HepG2 (cell line): ENCODE results near the gene EMILIN3. TPM values are rescaled to one million over a fixed set of nuclear protein-coding genes. Genes with fewer than 3 reads are reported as not detected.

Experiments
- ATAC-seq: fragments of 200-7000 bp; cut with Tn5 transposase; 3 replicates; pipeline ENCODE4 v1.9.1; 2020; ENCODE audit warnings: mild to moderate bottlenecking, moderate library complexity
- BruUV-seq: library from RNA; stranded (reverse); fragments of 400-500 nt; replicated peaks from 2 replicates; lab custom pipeline; 2021; lab: Mats Ljungman, UMichigan
- CTCF ChIA-PET: fragments of 300-600 bp; formaldehyde crosslinking; extraction: SDS; loops from one replicate; lab custom pipeline; 2021; ENCODE audit warnings: low total read pairs, inconsistent platforms, low intra/inter-chr PET ratio; lab: Yijun Ruan, JAX
- POLR2A ChIA-PET: fragments of 350-600 bp; sonication (Branson Sonifier 250); formaldehyde crosslinking; loops from one replicate; lab custom pipeline; 2020; ENCODE audit warnings: antibody characterized with exemption, inconsistent platforms; lab: Yijun Ruan, JAX
- DNase-seq: peaks from one replicate; pipeline ENCODE4 v3.0.0-alpha.2; 2015; ENCODE audit warnings: low spot score
- FAIRE-seq: peaks from 3 replicates; lab custom pipeline; 2011; peaks lifted over from hg19 to GRCh38; lab: Jason Lieb, UNC
- H2AFZ ChIP-seq: one replicate; pipeline ENCODE4 v1.6.1; 2011; ENCODE audit warnings: low read length, inconsistent platforms
- H3K27ac ChIP-seq: fragments of 300-600 bp; 3 replicates; pipeline ENCODE4 v1.8.0; 2011; ENCODE audit warnings: mixed run types, mild to moderate bottlenecking, mixed read lengths, low read length, inconsistent platforms; ENCODE audit not compliant: insufficient read depth; ENCODE audit errors: extremely low read length
- H3K27me3 ChIP-seq, 2 experiments: fragments of 200-600 bp in 1 of 2; 2 replicates in 1 of 2; 3 replicates in 1 of 2; pipeline versions ENCODE4 v1.6.0 to v1.8.0; 2011; ENCODE audit warnings: low read length in 2 of 2, mild to moderate bottlenecking in 2 of 2, moderate library complexity in 2 of 2, inconsistent platforms in 1 of 2; ENCODE audit not compliant: insufficient read depth in 2 of 2, control insufficient read depth in 1 of 2
- H3K36me3 ChIP-seq, 2 experiments: fragments of 200-600 bp in 1 of 2; replicated peaks in 1 of 2; 2 replicates in 1 of 2; 3 replicates in 1 of 2; pipeline versions ENCODE4 v1.5.1 to v1.8.0; 2011; ENCODE audit warnings: low read length in 2 of 2, inconsistent platforms in 1 of 2; ENCODE audit not compliant: insufficient read depth in 2 of 2, control insufficient read depth in 1 of 2
- H3K4me1 ChIP-seq: 2 replicates; pipeline ENCODE4 v1.5.1; 2012; ENCODE audit warnings: low read length, inconsistent platforms; ENCODE audit not compliant: insufficient read depth
- H3K4me2 ChIP-seq: 2 replicates; pipeline ENCODE4 v1.6.0; 2011; ENCODE audit warnings: low read depth, low read length, inconsistent platforms
- H3K4me3 ChIP-seq, 3 experiments: fragments of 200-600 bp in 1 of 3; sonication (generic), shearing (Covaris generic) in 1 of 3; replicated peaks in 1 of 3; 2 replicates each; pipeline ENCODE4 v1.5.1; 2011 to 2016; ENCODE audit warnings: low read length in 3 of 3, inconsistent platforms in 2 of 3, low read depth in 2 of 3, mild to moderate bottlenecking in 2 of 3, control low read depth in 1 of 3, mixed read lengths in 1 of 3; ENCODE audit not compliant: insufficient read depth in 1 of 3
- H3K79me2 ChIP-seq: one replicate; pipeline ENCODE4 v1.6.1; 2011; ENCODE audit warnings: low read length, inconsistent platforms; ENCODE audit not compliant: insufficient read depth
- H3K9ac ChIP-seq: 2 replicates; pipeline ENCODE4 v1.6.0; 2011; ENCODE audit warnings: mild to moderate bottlenecking, low read depth, low read length, inconsistent platforms; ENCODE audit not compliant: insufficient read depth
- H3K9me3 ChIP-seq: 2 replicates; pipeline ENCODE4 v1.5.1; 2012; ENCODE audit warnings: mild to moderate bottlenecking, low read length
- H4K20me1 ChIP-seq: 2 replicates; pipeline ENCODE4 v1.6.0; 2011; ENCODE audit warnings: inconsistent platforms, mild to moderate bottlenecking, low read length, moderate library complexity; ENCODE audit not compliant: insufficient read depth
- EHMT2 ChIP-seq: fragments of 200-600 bp; sonication (generic); IDR thresholded peaks from 2 replicates; pipeline ENCODE4 v1.7.0; 2017; ENCODE audit warnings: antibody characterized with exemption, low read depth, low read length, borderline replicate concordance
- FIP1L1 ChIP-seq: fragments of 200-400 bp; formaldehyde crosslinking; IDR thresholded peaks from 2 replicates; pipeline ENCODE4 v1.6.1; 2018; ENCODE audit warnings: low read depth, mild to moderate bottlenecking, low read length, moderate library complexity, borderline replicate concordance; ENCODE audit not compliant: insufficient read depth
- GLI4 ChIP-seq: sonication (generic); formaldehyde crosslinking; IDR thresholded peaks from 2 replicates; pipeline ENCODE4 v1.5.1; 2020; ENCODE audit warnings: missing genetic modification reagents, mild to moderate bottlenecking, moderate library complexity, borderline replicate concordance
- HES4 ChIP-seq: sonication (generic); formaldehyde crosslinking; IDR thresholded peaks from 2 replicates; pipeline ENCODE4 v1.9.0; 2021; ENCODE audit warnings: mild to moderate bottlenecking, missing genetic modification reagents, borderline replicate concordance
- MXD4 ChIP-seq: IDR thresholded peaks from 2 replicates; pipeline ENCODE4 v1.6.1; 2016; ENCODE audit warnings: mild to moderate bottlenecking, missing biosample characterization, missing genetic modification reagents
- NR2F1 ChIP-seq, 2 experiments: fragments of 450-650 bp in 1 of 2; formaldehyde crosslinking in 1 of 2; IDR thresholded peaks; 2 replicates each; pipeline versions ENCODE4 v1.5.0 to v1.6.1; 2016 to 2020; ENCODE audit warnings: mild to moderate bottlenecking in 1 of 2, missing compliant biosample characterization in 1 of 2, missing genetic modification reagents in 1 of 2, moderate library complexity in 1 of 2
- PBX3 ChIP-seq: sonication (generic); formaldehyde crosslinking; IDR thresholded peaks from 2 replicates; pipeline ENCODE4 v1.8.1; 2023; ENCODE audit warnings: missing genetic modification reagents, inconsistent platforms, borderline replicate concordance
- PITX1 ChIP-seq: sonication (generic); formaldehyde crosslinking; IDR thresholded peaks from 2 replicates; pipeline ENCODE4 v1.5.1; 2020; ENCODE audit warnings: mild to moderate bottlenecking, missing genetic modification reagents
- RXRB ChIP-seq: IDR thresholded peaks from 2 replicates; pipeline ENCODE4 v1.6.1; 2016; ENCODE audit warnings: borderline replicate concordance, missing genetic modification reagents, missing compliant biosample characterization
- SNRNP70 ChIP-seq: fragments of 200-400 bp; formaldehyde crosslinking; IDR thresholded peaks from 2 replicates; pipeline ENCODE4 v1.6.1; 2017; ENCODE audit warnings: mild to moderate bottlenecking, low read depth, low read length, moderate library complexity
- ZBTB14 ChIP-seq: sonication (generic); formaldehyde crosslinking; IDR thresholded peaks from 2 replicates; pipeline ENCODE4 v1.4.0; 2020; ENCODE audit warnings: missing genetic modification reagents
- ZNF350 ChIP-seq: sonication (generic); formaldehyde crosslinking; IDR thresholded peaks from 2 replicates; pipeline ENCODE4 v1.4.0; 2020; ENCODE audit warnings: mild to moderate bottlenecking, low read depth, missing genetic modification reagents, borderline replicate concordance
- ZNF768 ChIP-seq: sonication (generic); formaldehyde crosslinking; IDR thresholded peaks from 2 replicates; pipeline ENCODE4 v1.4.0; 2020; ENCODE audit warnings: missing genetic modification reagents
- ZNF850 ChIP-seq: sonication (generic); formaldehyde crosslinking; conservative IDR thresholded peaks from 2 replicates; pipeline ENCODE4 v1.9.0; 2021; ENCODE audit warnings: mild to moderate bottlenecking, missing genetic modification reagents
- ZXDC ChIP-seq: sonication (generic); formaldehyde crosslinking; IDR thresholded peaks from 2 replicates; pipeline ENCODE4 v1.5.0; 2020; ENCODE audit warnings: mild to moderate bottlenecking, missing genetic modification reagents
- WGBS: methylation state at CpG from one replicate; pipeline ENCODE4 v1.1.6; 2017; ENCODE audit warnings: low lambda C conversion rate; 5-methylcytosine and 5-hydroxymethylcytosine counted together
- in situ Hi-C: cut with HindIII; loops from 2 replicates; pipeline ENCODE4 v1.10.0; 2017; ENCODE audit warnings: low pct_unique_long_range_greater_than_20kb; ENCODE audit not compliant: extremely low pct_ligation_motif_present
- intact Hi-C: fragments of 100-400 bp; cut with micrococcal nuclease; formaldehyde crosslinking; loops from one replicate; pipeline ENCODE4 v1.10.0; 2022; ENCODE audit not compliant: unreplicated experiment
- polyA plus RNA-seq, 8 experiments: library from polyadenylated mRNA; depleted of rRNA in 3 of 8; stranded (reverse) in 7 of 8; unstranded in 1 of 8; fragments of >200 nt; fragmentation: Illumina TruSeq in 4 of 8; extraction: Trizol in 4 of 8; gene quantifications; 2 replicates each; pipeline versions ENCODE4 v1.2.1 to v1.2.3, GENCODE V29; 2011 to 2016; ENCODE audit warnings: low read depth in 4 of 8, missing spikeins in 1 of 8, mixed read lengths in 1 of 8; ENCODE audit not compliant: insufficient read depth in 1 of 8
- total RNA-seq, 5 experiments: library from RNA; depleted of rRNA; stranded (reverse); fragments of >200 nt; fragmentation: Illumina TruSeq; extraction: Trizol; gene quantifications; 2 replicates each; pipeline ENCODE4 v1.2.3, GENCODE V29; 2016; ENCODE audit warnings: low read depth in 1 of 5

EMILIN3 gene
- total and polyA plus RNA-seq, 2 of the 13 experiments (the other 11 are each of a cell fraction or from before 2014, with no cell fraction given): 0.25 to 0.29 TPM

- Histone ChIP-seq H4K20me1 (no peaks in the 10 kb centered on the region), H3K4me3 (no peak overlapping the region), H3K9me3 (no peaks in the 10 kb centered on the region), H3K79me2 (no peaks in the 10 kb centered on the region), H3K27ac (no peak overlapping the region), H3K4me1 (peaks cover 20% of the 10 kb centered on the region), H2AFZ (no peak overlapping the region), H3K36me3 (peaks cover 3 to 10% of the 10 kb centered on the region in 2 experiments; a peak in 3 of 5 replicates), H3K27me3 (peaks cover 17 to 27% of the 10 kb centered on the region in 2 experiments), H3K9ac (no peak overlapping the region), H3K4me2 (no peak overlapping the region)
- FAIRE-seq: no peak
- intact Hi-C loops (no loop called here), in situ Hi-C loops (no loop called here)
- POLR2A ChIA-PET: interaction anchor here (1.1 to 1.8 kb wide), 2 partner anchors 13 to 20 kb away, joined by 3 to 6 read pairs; partner anchors contain the start of gene LPIN3
- WGBS: 81% methylated on average over 20 of the region's 22 CpGs
- CTCF ChIA-PET: no interaction called here
- peak; percentile 1; the same call in 2 of the 3 replicates for ATAC-seq
- DNase-seq: no peak
- no TSS peak for BruUV-seq
- peak; percentile 38; the same call in 1 of the 2 replicates for TF ChIP-seq ZXDC (CRISPR knock-in tag)
- no peak for TF ChIP-seq EHMT2
- TF ChIP-seq RXRB (CRISPR knock-in tag): no peak
- 0 out of 2 replicates have a peak, but pooled peaks have one; percentile 13 for TF ChIP-seq FIP1L1
- 0 out of 2 replicates have a peak, but pooled peaks have one; percentile 32 for TF ChIP-seq PITX1 (CRISPR knock-in tag)
- TF ChIP-seq GLI4 (CRISPR knock-in tag): no peak
- no peak for TF ChIP-seq ZNF850 (CRISPR knock-in tag)
- no peak for TF ChIP-seq PBX3 (CRISPR knock-in tag)
- TF ChIP-seq HES4 (CRISPR knock-in tag): 0 out of 2 replicates have a peak, but pooled peaks have one; percentile 7
- no peak for TF ChIP-seq MXD4 (CRISPR knock-in tag)
- TF ChIP-seq ZNF350: peak; percentile 51; the same call in 1 of the 2 replicates
- peak; percentile 34; the same call in 1 of the 2 replicates for TF ChIP-seq ZNF768 (CRISPR knock-in tag)
- no peak for TF ChIP-seq NR2F1 (CRISPR knock-in tag; IDR thresholded peaks at IDR 0.05)
- TF ChIP-seq SNRNP70: no peak
- TF ChIP-seq ZBTB14: no peak
These were observed 5.5 kb downstream of the EMILIN3 start for GRCh38 chr20:41360831-41361756.
